GM12878 (cell line): ENCODE measurements around the gene ABHD2. TPM values are rescaled to one million over a fixed set of nuclear protein-coding genes. Genes with fewer than 3 reads are reported as not detected.

Experiments used
- ATF7 ChIP-seq: fragments of 450-650 bp; IDR thresholded peaks from 2 replicates; pipeline ENCODE4 v1.6.1; 2016; ENCODE audit warnings: low read depth, mild to moderate bottlenecking
- BRCA1 ChIP-seq: IDR thresholded peaks from 2 replicates; pipeline ENCODE4 v1.6.1; 2011; ENCODE audit warnings: low read depth, low read length, improper control_type of control experiment
- CREM ChIP-seq: IDR thresholded peaks from 2 replicates; pipeline ENCODE4 v1.6.1; 2014; ENCODE audit warnings: antibody characterized with exemption, low read depth
- HCFC1 ChIP-seq: fragments of 150-350 bp; IDR thresholded peaks from 2 replicates; pipeline ENCODE4 v1.6.1; 2014; ENCODE audit warnings: low read length
- HDAC6 ChIP-seq: fragments of 200-600 bp; sonication (generic); IDR thresholded peaks from one replicate; pipeline ENCODE4 v1.8.0; 2017; ENCODE audit warnings: antibody characterized with exemption; ENCODE audit not compliant: unreplicated experiment
- JUNB ChIP-seq: IDR thresholded peaks from 2 replicates; pipeline ENCODE4 v1.6.1; 2016; ENCODE audit warnings: antibody characterized with exemption, mild to moderate bottlenecking
- KAT2A ChIP-seq: conservative IDR thresholded peaks from 2 replicates; pipeline ENCODE4 v1.6.1; 2011; ENCODE audit warnings: low read depth, low read length; ENCODE audit not compliant: control insufficient read depth
- MEF2B ChIP-seq: fragments of 450-650 bp; IDR thresholded peaks from 2 replicates; pipeline ENCODE4 v1.6.1; 2018; ENCODE audit warnings: mild to moderate bottlenecking, moderate library complexity; ENCODE audit not compliant: partially characterized antibody, poor library complexity, severe bottlenecking
- NR2C1 ChIP-seq: fragments of 450-650 bp; IDR thresholded peaks from 2 replicates; pipeline ENCODE4 v1.6.1; 2017; ENCODE audit warnings: antibody characterized with exemption, mild to moderate bottlenecking, moderate library complexity
- PAX5 ChIP-seq: IDR thresholded peaks from 2 replicates; pipeline ENCODE4 v1.6.1; 2011; ENCODE audit warnings: low read depth, low read length, borderline replicate concordance
- RAD21 ChIP-seq: IDR thresholded peaks from 2 replicates; pipeline ENCODE4 v1.6.1; 2011; ENCODE audit warnings: mild to moderate bottlenecking, low read depth, low read length, moderate library complexity; ENCODE audit not compliant: insufficient read depth
- RCOR1 ChIP-seq: conservative IDR thresholded peaks from 2 replicates; pipeline ENCODE4 v1.6.1; 2012; ENCODE audit warnings: low read depth, low read length, improper control_type of control experiment
- SPI1 ChIP-seq: IDR thresholded peaks from 2 replicates; pipeline ENCODE4 v1.6.1; 2011; ENCODE audit warnings: low read depth, mild to moderate bottlenecking, low read length, moderate library complexity, borderline replicate concordance; ENCODE audit not compliant: insufficient read depth
- SREBF1 ChIP-seq: IDR thresholded peaks from 2 replicates; pipeline ENCODE4 v1.6.1; 2012; ENCODE audit warnings: mild to moderate bottlenecking, low read length
- SUPT20H ChIP-seq: IDR thresholded peaks from 2 replicates; pipeline ENCODE4 v1.6.1; 2011; ENCODE audit warnings: low read depth, mild to moderate bottlenecking, low read length, moderate library complexity, borderline replicate concordance; ENCODE audit not compliant: control insufficient read depth
- YY1 ChIP-seq: IDR thresholded peaks from 2 replicates; pipeline ENCODE4 v1.6.1; 2011; ENCODE audit warnings: low read depth, mild to moderate bottlenecking, low read length
- ZNF622 ChIP-seq: fragments of 450-650 bp; IDR thresholded peaks from 2 replicates; pipeline ENCODE4 v1.6.1; 2017; ENCODE audit warnings: mild to moderate bottlenecking, inconsistent platforms
- polyA plus RNA-seq, 11 experiments: library from polyadenylated mRNA; depleted of rRNA in 4 of 11; unstranded in 6 of 11; stranded (reverse) in 5 of 11; fragments of >200 nt; fragmentation: Nextera tagmentation in 4 of 11; fragmentation: Illumina TruSeq in 1 of 11; extraction: Ambion mirVana in 4 of 11; extraction: Trizol in 1 of 11; gene quantifications; 1 replicate in 1 of 11; 2 replicates in 10 of 11; pipeline versions ENCODE4 v1.2.1 to v1.2.3, GENCODE V29; 2011 to 2016; ENCODE audit warnings: inconsistent platforms in 2 of 11, missing spikeins in 2 of 11, low read depth in 1 of 11
- total RNA-seq, 4 experiments: library from RNA; depleted of rRNA in 3 of 4; stranded (reverse); fragments of >200 nt in 3 of 4; fragmentation: Illumina TruSeq in 1 of 4; extraction: Trizol in 1 of 4; gene quantifications; 2 replicates each; pipeline versions ENCODE4 v1.2.1 to v1.2.3, GENCODE V29; 2013 to 2021
- TF ChIP-seq, protein P1 (sequence below): IDR thresholded peaks from 2 replicates; pipeline ENCODE4 v1.6.1; 2012; ENCODE audit warnings: improper control_type of control experiment, low read depth, low read length; ENCODE audit not compliant: insufficient replicate concordance
- TF ChIP-seq, protein P2 (sequence below): IDR thresholded peaks from 2 replicates; pipeline ENCODE4 v1.6.1; 2012; ENCODE audit warnings: low read length, inconsistent platforms

ABHD2 gene
- total and polyA plus RNA-seq, 10 of the 15 experiments (the other 5 are each of a cell fraction or from before 2014, with no cell fraction given) = 1.2 to 33.6 (median 20.4) TPM

DNA sequence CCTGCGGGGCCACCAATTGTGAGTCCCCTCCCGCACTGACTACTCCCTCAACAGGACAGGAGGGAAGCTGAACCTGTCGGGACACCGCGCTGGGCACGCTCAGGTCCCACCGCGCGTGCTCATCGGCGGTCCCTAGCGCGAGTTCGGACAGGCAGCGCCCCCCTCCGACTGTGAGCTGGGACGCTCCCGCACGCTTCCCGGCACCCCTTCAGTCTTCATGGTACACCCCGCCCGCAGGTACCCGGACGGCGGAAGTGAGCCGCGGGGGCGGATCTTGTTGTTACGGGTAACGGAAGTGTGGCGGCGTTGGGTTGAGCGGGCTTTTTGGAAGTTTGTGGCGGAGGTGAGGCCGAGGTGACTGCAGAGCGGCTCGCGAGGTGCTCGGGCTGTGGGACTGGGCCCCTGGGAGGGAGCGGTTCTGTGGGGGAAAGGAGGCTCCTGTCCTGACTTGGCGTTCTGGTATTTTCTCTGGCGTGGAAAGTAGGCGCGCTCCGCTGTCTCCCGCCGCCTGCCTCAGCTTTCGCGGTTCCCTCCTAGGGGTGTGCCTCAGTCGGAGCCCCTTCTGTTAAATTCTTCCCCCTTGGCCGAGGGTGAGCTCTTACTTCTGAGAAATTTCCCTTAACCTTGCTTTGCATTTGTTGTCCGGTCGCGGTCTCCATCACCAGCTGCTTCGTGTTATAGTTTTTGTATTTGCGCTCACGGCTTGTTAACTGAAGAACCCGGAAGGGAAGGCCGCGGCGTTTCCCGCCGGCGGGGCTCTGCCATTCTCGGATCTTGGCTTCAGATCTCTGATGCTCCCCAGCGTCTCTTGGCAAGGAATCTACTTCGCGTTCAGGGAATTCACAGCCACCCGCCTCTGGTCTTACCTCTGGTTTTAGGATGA lies 155.7 kb downstream of the ABHD2 start, which contains the start of gene FANCI (continued):
- TF ChIP-seq, protein P1, sequence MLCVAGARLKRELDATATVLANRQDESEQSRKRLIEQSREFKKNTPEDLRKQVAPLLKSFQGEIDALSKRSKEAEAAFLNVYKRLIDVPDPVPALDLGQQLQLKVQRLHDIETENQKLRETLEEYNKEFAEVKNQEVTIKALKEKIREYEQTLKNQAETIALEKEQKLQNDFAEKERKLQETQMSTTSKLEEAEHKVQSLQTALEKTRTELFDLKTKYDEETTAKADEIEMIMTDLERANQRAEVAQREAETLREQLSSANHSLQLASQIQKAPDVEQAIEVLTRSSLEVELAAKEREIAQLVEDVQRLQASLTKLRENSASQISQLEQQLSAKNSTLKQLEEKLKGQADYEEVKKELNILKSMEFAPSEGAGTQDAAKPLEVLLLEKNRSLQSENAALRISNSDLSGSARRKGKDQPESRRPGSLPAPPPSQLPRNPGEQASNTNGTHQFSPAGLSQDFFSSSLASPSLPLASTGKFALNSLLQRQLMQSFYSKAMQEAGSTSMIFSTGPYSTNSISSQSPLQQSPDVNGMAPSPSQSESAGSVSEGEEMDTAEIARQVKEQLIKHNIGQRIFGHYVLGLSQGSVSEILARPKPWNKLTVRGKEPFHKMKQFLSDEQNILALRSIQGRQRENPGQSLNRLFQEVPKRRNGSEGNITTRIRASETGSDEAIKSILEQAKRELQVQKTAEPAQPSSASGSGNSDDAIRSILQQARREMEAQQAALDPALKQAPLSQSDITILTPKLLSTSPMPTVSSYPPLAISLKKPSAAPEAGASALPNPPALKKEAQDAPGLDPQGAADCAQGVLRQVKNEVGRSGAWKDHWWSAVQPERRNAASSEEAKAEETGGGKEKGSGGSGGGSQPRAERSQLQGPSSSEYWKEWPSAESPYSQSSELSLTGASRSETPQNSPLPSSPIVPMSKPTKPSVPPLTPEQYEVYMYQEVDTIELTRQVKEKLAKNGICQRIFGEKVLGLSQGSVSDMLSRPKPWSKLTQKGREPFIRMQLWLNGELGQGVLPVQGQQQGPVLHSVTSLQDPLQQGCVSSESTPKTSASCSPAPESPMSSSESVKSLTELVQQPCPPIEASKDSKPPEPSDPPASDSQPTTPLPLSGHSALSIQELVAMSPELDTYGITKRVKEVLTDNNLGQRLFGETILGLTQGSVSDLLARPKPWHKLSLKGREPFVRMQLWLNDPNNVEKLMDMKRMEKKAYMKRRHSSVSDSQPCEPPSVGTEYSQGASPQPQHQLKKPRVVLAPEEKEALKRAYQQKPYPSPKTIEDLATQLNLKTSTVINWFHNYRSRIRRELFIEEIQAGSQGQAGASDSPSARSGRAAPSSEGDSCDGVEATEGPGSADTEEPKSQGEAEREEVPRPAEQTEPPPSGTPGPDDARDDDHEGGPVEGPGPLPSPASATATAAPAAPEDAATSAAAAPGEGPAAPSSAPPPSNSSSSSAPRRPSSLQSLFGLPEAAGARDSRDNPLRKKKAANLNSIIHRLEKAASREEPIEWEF = no peak
- peak; percentile 53; the same call in 1 of the 2 replicates for TF ChIP-seq CREM
- TF ChIP-seq RAD21 = peak; percentile 22; the same call in 1 of the 2 replicates
- no peak for TF ChIP-seq KAT2A
- no peak for TF ChIP-seq BRCA1
- no peak for TF ChIP-seq SUPT20H
- TF ChIP-seq HCFC1 = peak; percentile 53; the same call in 1 of the 2 replicates
- TF ChIP-seq SREBF1 = peak; percentile 90
- no peak for TF ChIP-seq NR2C1
- peak; percentile 93 for TF ChIP-seq ATF7
- no peak for TF ChIP-seq MEF2B
- TF ChIP-seq HDAC6 = no peak
- TF ChIP-seq ZNF622 = no peak
- peak; percentile 54; the same call in 1 of the 2 replicates for TF ChIP-seq YY1
- TF ChIP-seq JUNB = no peak
- TF ChIP-seq RCOR1 = no peak
- TF ChIP-seq, protein P2, sequence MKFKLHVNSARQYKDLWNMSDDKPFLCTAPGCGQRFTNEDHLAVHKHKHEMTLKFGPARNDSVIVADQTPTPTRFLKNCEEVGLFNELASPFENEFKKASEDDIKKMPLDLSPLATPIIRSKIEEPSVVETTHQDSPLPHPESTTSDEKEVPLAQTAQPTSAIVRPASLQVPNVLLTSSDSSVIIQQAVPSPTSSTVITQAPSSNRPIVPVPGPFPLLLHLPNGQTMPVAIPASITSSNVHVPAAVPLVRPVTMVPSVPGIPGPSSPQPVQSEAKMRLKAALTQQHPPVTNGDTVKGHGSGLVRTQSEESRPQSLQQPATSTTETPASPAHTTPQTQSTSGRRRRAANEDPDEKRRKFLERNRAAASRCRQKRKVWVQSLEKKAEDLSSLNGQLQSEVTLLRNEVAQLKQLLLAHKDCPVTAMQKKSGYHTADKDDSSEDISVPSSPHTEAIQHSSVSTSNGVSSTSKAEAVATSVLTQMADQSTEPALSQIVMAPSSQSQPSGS = no peak
- peak; percentile 31; the same call in 1 of the 2 replicates for TF ChIP-seq SPI1
- no peak for TF ChIP-seq PAX5
- TF ChIP-seq, all 136 proteins: peak for 60
